Measurements from ENCODE around the gene RBM44.

The RBM44 gene

GRCh38 chr2:237872178-237872887, 73.8 kb downstream of the RBM44 start:
- no peak for DNase-seq

DNA sequence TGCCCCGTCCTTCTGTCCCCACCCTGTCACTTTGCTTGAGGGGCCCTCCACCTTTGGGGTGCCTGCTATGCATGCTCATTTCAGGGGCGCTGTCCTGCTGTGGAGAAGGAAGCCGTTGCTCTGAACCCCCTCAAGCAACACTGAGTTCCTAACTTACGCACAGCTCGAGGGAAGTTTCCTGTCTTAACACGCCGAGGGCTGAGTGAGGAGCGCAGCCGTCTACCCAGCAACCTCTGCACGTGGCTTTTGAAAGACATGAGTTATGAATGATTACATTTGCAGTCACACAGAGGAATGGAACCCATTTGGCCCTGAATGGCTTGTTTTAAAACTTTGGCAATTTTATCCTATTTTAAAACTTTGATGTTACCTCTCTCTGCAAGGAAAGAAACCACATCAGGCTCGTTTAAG, 74.8 kb downstream of the RBM44 start:
- DNase-seq = no peak

DNA sequence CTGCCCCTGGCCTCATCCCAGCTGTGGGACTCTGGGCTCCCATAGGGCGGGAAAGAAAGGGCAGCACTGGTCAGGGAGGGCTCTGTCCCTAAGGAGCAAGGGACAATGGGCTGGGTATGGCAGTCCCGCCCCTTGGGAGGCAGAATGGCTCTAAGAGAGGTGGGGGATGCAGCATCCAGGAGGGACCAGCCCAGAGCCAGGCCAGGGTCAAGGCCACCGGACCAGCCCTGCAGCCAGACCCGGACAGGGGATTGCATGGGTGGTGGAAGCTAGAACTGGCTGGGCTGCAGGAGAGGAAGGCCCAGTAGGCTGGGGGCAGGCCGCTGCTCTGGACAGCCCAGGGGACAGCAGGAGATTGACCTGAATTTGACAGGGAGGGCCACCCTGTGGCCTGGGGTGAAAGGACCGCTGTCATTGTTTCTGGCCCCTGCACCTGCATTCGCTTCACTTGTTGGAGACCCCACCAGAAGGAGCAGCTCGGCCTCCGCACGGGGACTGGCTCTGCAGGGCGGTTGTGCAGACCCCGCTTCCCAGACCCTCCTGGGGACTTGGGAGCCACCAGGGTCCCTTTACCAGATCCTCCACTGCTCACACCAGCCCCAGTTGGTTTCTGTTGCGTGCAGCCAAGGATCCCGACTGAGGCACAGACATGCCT, 75.4 kb downstream of the RBM44 start:
- DNase-seq = no peak

DNA sequence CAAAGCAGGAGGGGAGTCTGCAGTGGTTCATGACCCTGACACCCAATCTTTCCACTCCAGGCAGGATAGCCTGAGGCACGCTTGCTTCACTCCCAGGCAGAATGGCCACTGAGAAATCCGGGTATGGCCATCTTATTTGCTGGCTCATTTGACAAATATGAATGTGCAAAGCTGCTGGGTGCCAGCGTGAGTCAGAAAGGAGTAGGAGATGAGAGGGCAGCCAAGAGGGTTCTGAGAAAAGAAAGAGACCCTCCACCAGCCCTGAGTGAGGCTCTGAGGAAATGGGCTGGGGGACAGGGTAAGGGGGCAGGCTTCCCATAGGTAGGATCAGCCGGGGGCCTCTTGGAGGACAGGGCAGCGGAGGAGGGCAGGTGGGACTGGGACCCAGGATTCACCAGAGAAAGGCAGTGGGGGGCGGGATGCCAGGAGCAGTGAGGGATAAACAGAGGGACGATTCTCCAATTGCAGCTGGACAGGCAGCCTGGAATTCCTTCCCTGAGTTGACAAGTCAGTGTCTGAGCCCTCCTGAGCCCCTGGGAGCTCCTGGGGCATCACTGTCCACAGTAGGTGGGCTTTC, 76.1 kb downstream of the RBM44 start:
- no peak for DNase-seq

DNA sequence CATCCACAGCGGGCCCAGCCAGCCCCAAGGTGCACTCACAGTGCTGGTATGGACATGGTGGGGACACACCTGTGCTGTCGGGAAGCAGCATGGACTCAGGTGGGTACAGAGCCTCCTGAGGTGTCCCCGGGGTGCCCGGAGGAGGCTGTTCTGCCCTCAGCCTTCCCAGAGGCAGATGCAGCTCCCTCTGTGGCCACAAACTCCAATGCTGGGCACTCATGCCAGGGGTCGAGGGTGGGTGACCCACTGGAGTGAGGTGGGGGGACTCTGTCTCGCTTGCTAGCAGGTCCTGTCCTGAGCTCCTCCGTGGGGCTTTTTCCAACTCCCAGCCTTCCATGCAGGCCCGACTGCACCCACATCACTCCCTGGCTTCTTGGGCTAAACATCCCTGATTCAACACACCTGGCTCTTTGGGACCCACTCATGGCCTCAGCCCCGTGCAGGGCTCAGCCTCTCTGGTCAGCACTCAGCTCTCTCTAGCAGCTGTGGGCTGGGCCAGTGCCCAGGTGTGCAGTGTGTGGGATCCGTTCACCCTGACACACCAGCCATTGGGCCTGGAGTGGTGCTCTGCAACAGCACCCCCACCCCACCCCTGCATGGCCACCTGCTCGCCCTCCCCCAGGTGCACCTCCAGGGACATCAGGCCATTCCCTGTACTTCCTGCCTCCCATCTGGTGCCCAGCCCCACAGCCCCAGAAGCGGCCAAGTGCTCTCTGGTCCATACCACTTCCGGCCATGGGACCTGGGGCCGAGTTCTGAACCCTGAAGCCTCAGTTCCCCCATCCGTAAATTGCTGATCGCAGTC, 76.9 kb downstream of the RBM44 start:
- no peak for DNase-seq

- no peak for DNase-seq
Measured at GRCh38 chr2:237876061-237876526, 77.5 kb downstream of the RBM44 start.

DNA sequence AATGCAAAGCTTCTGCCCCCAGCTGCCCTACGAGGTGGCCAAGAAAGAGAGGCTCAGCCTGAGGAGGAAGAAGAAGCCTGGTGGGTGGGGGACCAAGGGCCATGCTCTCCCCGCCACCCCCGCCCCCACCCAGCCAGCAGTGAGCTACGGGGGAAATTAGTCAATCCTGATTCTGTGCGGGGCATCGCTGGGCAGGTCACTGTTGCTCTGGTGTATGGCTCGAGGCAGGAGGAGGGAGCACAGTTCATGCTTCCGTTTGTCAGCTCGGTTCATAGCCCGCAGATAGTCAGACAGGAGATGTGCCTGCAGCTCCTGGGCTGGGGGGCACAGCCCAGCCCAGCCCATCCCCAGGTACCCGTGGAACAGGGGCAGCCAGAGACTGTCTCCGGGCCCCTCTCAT, 78.0 kb downstream of the RBM44 start:
- no peak for DNase-seq

GRCh38 chr2:237876951-237877491, 78.4 kb downstream of the RBM44 start:
- DNase-seq = no peak

- DNase-seq = no peak
Measured at GRCh38 chr2:237877576-237878307, 79.2 kb downstream of the RBM44 start.

GRCh38 chr2:237878321-237879057, 79.9 kb downstream of the RBM44 start:
- DNase-seq = no peak

DNA sequence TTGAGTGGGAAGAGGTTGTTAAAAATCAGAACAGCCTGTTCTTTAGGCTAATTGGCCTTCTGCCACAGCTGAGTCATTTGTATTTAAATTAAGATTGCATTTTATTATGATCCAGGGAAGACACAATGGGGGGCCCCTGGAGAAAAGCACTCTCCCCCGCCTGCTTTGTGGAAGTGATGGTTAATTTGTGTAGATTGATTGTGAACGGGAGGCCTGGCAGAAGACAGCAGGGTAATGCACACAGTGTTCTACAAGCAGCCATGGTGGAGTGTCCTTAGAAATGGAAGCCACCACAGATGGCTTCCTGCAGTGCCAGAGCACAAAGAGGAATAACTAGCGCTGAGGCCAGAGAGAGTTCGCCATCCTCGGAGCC, 80.5 kb downstream of the RBM44 start:
- no peak for DNase-seq

DNA sequence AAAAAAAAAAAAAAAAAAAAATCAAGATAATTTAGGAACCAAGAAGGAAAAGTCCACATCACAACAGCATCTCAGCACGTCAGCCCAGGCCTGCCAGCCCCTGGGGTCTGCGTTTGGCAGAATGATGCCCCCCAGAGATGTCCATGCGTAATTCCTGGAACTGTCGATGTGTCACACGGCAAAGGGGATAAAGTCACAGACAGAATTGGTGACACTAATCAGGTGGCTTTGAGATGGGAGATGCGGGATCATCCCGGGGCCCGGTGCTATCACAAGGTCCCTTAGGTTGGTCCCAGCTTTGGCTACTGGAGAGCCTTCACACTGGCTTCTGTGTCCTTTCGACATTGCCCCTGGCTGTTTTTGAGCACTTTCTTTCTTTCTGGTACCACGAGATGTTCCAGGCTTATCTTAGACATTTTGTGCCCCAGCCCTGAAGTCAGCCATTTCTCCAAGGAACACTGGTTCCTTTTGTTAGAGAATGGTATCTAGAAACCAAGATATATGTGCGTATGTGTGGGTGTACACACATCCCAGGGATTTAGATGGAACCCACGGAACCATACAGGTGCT, 81.5 kb downstream of the RBM44 start:
- no peak for DNase-seq

- DNase-seq = no peak
Measured at GRCh38 chr2:237882510-237883481, 84.2 kb downstream of the RBM44 start.

DNA sequence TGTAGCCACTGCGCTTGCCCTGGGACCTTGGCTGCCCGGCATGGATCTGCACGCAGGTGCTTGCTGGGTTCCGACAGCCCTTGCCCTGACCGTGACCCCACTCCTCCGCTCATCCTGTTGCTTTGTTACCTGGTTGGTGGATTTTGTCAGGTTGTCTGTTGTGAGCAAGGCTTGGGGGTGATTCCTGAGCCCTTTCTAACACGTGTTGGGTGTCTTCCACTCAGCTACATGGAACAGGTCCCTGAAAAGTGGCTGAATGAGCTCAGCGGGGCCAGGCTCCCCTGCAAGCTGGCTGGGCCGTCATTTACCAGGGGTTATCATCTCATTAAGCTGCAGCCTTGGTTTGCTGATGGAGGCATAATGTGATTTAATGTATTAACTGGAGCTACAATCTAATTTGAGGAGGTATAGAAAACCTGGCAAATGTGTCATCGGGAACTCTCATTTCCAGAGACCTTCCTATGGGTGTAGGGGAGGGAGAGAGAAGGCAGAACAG, 85.4 kb downstream of the RBM44 start:
- DNase-seq = no peak

DNA sequence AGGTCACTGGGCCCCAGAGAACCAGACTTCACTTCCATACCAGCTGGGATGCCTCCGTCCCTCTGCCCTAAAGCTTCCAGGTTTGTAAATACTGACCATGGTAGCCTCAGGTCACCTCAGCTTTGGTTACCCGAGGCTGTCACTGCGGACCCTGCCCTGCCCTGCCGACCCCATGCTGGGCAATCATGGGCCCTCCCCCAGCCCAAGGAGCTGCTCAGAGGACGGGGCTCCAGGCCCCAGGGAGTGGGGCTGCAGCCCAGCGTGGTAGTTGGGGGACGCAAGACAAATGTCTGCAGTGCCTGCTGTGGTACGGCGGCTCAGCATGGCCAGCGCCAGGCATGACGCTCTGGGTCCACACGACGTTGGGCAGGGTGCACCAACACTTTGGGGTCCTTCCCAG, 86.1 kb downstream of the RBM44 start:
- DNase-seq = no peak

GRCh38 chr2:237885111-237885930, 86.7 kb downstream of the RBM44 start:
- DNase-seq = no peak

DNA sequence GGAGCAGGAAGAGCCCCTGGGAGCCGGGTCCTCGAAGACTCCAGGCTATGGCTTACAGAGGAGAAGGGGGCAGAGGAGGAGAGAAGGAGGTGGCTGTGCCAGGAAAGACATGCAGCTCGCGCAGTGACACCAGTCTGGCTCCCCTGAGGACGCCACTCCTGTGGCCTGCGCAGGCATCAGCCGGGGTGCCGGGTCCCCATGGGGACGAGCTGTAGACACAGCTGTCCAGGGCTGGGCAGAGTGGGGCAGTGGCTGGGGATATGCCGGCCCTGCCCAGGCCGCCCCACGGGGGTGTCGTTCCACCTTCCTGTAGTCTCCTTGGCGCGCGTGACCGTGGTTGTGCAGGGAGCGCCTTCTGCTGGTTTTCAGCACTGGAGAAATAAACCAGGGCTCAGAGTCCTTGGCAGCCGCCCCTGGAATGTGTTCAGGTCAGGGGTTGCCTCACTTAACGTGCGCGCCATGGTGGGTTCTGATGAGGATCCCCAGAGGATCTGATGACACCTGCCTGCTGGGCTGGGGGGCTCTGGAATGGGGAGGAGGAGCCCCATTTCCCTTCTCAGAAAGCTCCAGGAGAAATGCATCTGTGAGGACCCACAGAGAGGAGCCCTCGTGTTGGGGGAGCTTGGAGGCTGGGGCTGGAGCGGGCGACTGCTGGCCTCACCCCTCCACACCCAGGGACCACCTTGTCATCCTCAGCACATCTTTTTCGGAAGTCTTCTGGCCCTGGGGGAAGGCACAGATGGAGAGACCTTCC, 87.5 kb downstream of the RBM44 start:
- DNase-seq = no peak
